Endothelial cell of umbilical vein (primary cell): ENCODE data around the gene TTLL5. TPM values are rescaled to one million over a fixed set of nuclear protein-coding genes. Genes with fewer than 3 reads are reported as not detected.
A peak's percentile ranks its signal among the peaks of the same experiment; 100 is the strongest.

Experiments used
- BruUV-seq: library from RNA; stranded (reverse); fragments of 400-500 nt; replicated peaks from 2 replicates; lab custom pipeline; 2021; lab: Mats Ljungman, UMichigan
- CTCF ChIA-PET: fragments of 300-600, 350-600 bp; sonication (Branson Sonifier 250); formaldehyde crosslinking; loops from one replicate; lab custom pipeline; 2021; ENCODE audit warnings: antibody characterized with exemption, inconsistent platforms; lab: Charles Lee
- POLR2A ChIA-PET: fragments of 300-600, 350-600 bp; sonication (Branson Sonifier 250); formaldehyde crosslinking; loops from one replicate; lab custom pipeline; 2021; ENCODE audit warnings: antibody characterized with exemption, inconsistent platforms; lab: Charles Lee
- DNase-seq: peaks from one replicate; pipeline ENCODE4 v3.0.0-alpha.2; 2011; ENCODE audit warnings: low read depth, low spot score
- FAIRE-seq: peaks from 2 replicates; lab custom pipeline; 2011; peaks lifted over from hg19 to GRCh38; lab: Jason Lieb, UNC
- H2AFZ ChIP-seq: 2 replicates; pipeline ENCODE4 v1.6.0; 2012; ENCODE audit warnings: low read depth, low read length, control low read depth, inconsistent platforms
- H3K27ac ChIP-seq: 2 replicates; pipeline ENCODE4 v1.5.1; 2011; ENCODE audit warnings: low read depth, mild to moderate bottlenecking, control low read depth, low read length, moderate library complexity; ENCODE audit not compliant: insufficient read depth
- H3K27me3 ChIP-seq, 2 experiments: 2 replicates each; pipeline versions ENCODE4 v1.6.0 to v1.6.1; 2011; ENCODE audit warnings: low read length in 2 of 2, mixed read lengths in 1 of 2; ENCODE audit not compliant: control insufficient read depth in 2 of 2, insufficient read depth in 2 of 2
- H3K36me3 ChIP-seq, 2 experiments: 2 replicates in 1 of 2; 3 replicates in 1 of 2; pipeline ENCODE4 v1.5.1; 2011; ENCODE audit warnings: low read length in 2 of 2, mild to moderate bottlenecking in 1 of 2, moderate library complexity in 1 of 2; ENCODE audit not compliant: control insufficient read depth in 2 of 2, insufficient read depth in 2 of 2; ENCODE audit errors: extremely low read depth in 1 of 2
- H3K4me1 ChIP-seq: 3 replicates; pipeline ENCODE4 v1.5.1; 2011; ENCODE audit warnings: mild to moderate bottlenecking, low read length; ENCODE audit not compliant: control insufficient read depth, insufficient read depth; ENCODE audit errors: extremely low read depth
- H3K4me2 ChIP-seq: 2 replicates; pipeline ENCODE4 v1.6.1; 2011; ENCODE audit warnings: low read length, control low read depth, mixed read lengths; ENCODE audit not compliant: insufficient read depth
- H3K4me3 ChIP-seq, 3 experiments: fragments of 200-600 bp in 1 of 3; sonication (generic), shearing (Covaris generic) in 1 of 3; replicated peaks in 1 of 3; 2 replicates each; pipeline ENCODE4 v1.5.1; 2011 to 2016; ENCODE audit warnings: control low read depth in 3 of 3, low read length in 3 of 3, mild to moderate bottlenecking in 2 of 3, inconsistent platforms in 1 of 3, low read depth in 1 of 3, moderate library complexity in 1 of 3; ENCODE audit not compliant: insufficient read depth in 1 of 3
- H3K79me2 ChIP-seq: 2 replicates; pipeline ENCODE4 v1.6.0; 2012; ENCODE audit warnings: low read length, inconsistent platforms; ENCODE audit not compliant: control insufficient read depth, insufficient read depth
- H3K9ac ChIP-seq: replicated peaks from 2 replicates; pipeline ENCODE3; 2011; ENCODE audit warnings: low read length, control low read depth; ENCODE audit not compliant: insufficient read depth; ENCODE audit errors: extremely low read depth
- H3K9me1 ChIP-seq: replicated peaks from 3 replicates; pipeline ENCODE4 v1.6.0; 2011; ENCODE audit warnings: mild to moderate bottlenecking, low read length; ENCODE audit not compliant: control insufficient read depth, insufficient read depth; ENCODE audit errors: extremely low read depth
- H3K9me3 ChIP-seq: replicated peaks from 2 replicates; pipeline ENCODE4 v1.5.1; 2012; ENCODE audit warnings: low read length, inconsistent platforms; ENCODE audit not compliant: control insufficient read depth, insufficient read depth
- H4K20me1 ChIP-seq: replicated peaks from 2 replicates; pipeline ENCODE3; 2011; ENCODE audit warnings: mild to moderate bottlenecking, low read length; ENCODE audit not compliant: control insufficient read depth, insufficient read depth; ENCODE audit errors: extremely low read depth
- EZH2 ChIP-seq: IDR thresholded peaks from 2 replicates; pipeline ENCODE4 v1.6.1; 2012; ENCODE audit warnings: borderline replicate concordance, low read depth, mild to moderate bottlenecking, moderate library complexity, low read length, inconsistent platforms; ENCODE audit not compliant: severe bottlenecking
- FOS ChIP-seq: IDR thresholded peaks from 2 replicates; pipeline ENCODE4 v1.6.1; 2011; ENCODE audit warnings: mild to moderate bottlenecking, low read length, moderate library complexity, borderline replicate concordance; ENCODE audit not compliant: insufficient read depth
- GATA2 ChIP-seq: IDR thresholded peaks from 2 replicates; pipeline ENCODE4 v1.7.0; 2011; ENCODE audit warnings: low read depth, mild to moderate bottlenecking, moderate library complexity, mixed read lengths, low read length; ENCODE audit not compliant: insufficient read length, insufficient read depth
- JUN ChIP-seq: IDR thresholded peaks from 2 replicates; pipeline ENCODE4 v1.6.1; 2011; ENCODE audit warnings: borderline replicate concordance, low read depth; ENCODE audit not compliant: insufficient read length, insufficient read depth
- MYC ChIP-seq: IDR thresholded peaks from one replicate; pipeline ENCODE4 v1.6.1; 2011; ENCODE audit warnings: mild to moderate bottlenecking, low read depth, low read length
- POLR2A ChIP-seq: IDR thresholded peaks from 2 replicates; pipeline ENCODE4 v1.6.1; 2012; ENCODE audit warnings: low read depth, mild to moderate bottlenecking, control low read depth, low read length
- POLR2AphosphoS5 ChIP-seq: IDR thresholded peaks from 2 replicates; pipeline ENCODE4 v1.6.1; 2012; ENCODE audit warnings: low read depth, mild to moderate bottlenecking, control low read depth, low read length, moderate library complexity; ENCODE audit not compliant: insufficient read depth
- dilution Hi-C: fragments of 300-500 bp; cut with MboI; formaldehyde crosslinking; loops from one replicate; pipeline ENCODE4 v1.15.0; 2019; ENCODE audit warnings: low sequenced_read_pairs; ENCODE audit not compliant: extremely low pct_ligation_motif_present
- intact Hi-C: fragments of 100-400 bp; cut with micrococcal nuclease; formaldehyde crosslinking; loops from one replicate; pipeline ENCODE4 v1.10.0; 2022
- polyA plus RNA-seq, 4 experiments: library from polyadenylated mRNA; depleted of rRNA in 3 of 4; stranded (reverse) in 3 of 4; unstranded in 1 of 4; fragments of >200 nt; gene quantifications; 2 replicates each; pipeline versions ENCODE4 v1.2.1 to v1.2.3, GENCODE V29; 2011 to 2012; ENCODE audit warnings: missing spikeins in 1 of 4
- total RNA-seq: library from RNA; stranded (reverse); gene quantifications from 2 replicates; pipeline ENCODE4 v1.2.3, GENCODE V29; 2021
- TF ChIP-seq, protein P1 (sequence below): IDR thresholded peaks from 2 replicates; pipeline ENCODE4 v1.6.1; 2011; ENCODE audit not compliant: insufficient read depth, insufficient read length
- TF ChIP-seq, protein P2 (sequence below), 2 donors: IDR thresholded peaks; 1 replicate in 1 of 2; 2 replicates in 1 of 2; pipeline ENCODE4 v1.5.1; 2011; ENCODE audit warnings: low read length in 2 of 2, mild to moderate bottlenecking in 2 of 2, moderate library complexity in 2 of 2, control low read depth in 1 of 2, inconsistent platforms in 1 of 2, low read depth in 1 of 2; ENCODE audit not compliant: insufficient read depth in 1 of 2; ENCODE audit errors: extremely low read depth in 1 of 2

Gene TTLL5
- total and polyA plus RNA-seq, 2 donors (not counting 3 experiments of a cell fraction or from before 2014, with no cell fraction given) = 33.2 to 93.6 TPM

DNA sequence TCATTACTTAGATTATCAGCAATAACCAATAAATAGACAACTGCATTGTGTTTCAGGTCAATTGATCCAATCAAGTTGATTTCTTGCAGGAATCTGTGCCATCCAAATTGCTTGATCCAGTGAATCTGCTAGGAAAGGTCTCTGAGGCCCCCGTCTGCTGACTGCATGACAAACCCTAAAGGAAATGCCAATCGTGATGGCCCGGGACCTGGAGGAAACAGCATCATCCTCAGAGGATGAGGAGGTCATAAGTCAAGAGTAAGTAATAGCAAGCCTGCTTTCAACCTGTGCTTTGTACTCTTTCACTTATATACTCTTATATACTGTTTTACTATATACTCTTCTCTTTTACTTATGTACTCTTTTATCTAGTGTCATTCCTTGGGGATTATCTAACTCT is 1.9 kb downstream of the TTLL5 start:
- FAIRE-seq = peak; percentile 52
- Histone ChIP-seq H3K4me3 (peak overlapping the region in 1 of 3 experiments; percentile 46), H3K27ac (peak overlapping the region; percentile 71), H3K9ac (peak overlapping the region; percentile 66), H2AFZ (no peak overlapping the region), H3K9me1 (no peaks in the 10 kb centered on the region), H3K36me3 (peaks cover 0 to 5% of the 10 kb centered on the region in 2 experiments), H3K79me2 (peaks cover 67% of the 10 kb centered on the region), H3K27me3 (no peaks in the 10 kb centered on the region), H3K9me3 (no peaks in the 10 kb centered on the region), H4K20me1 (no peaks in the 10 kb centered on the region), H3K4me1 (peaks cover 33% of the 10 kb centered on the region), H3K4me2 (peak overlapping the region; percentile 88)
- ChIA-PET CTCF (interaction anchor here (1.2 to 1.9 kb wide), 3 partner anchors 47 to 319 kb away, joined by 3 to 9 read pairs (median 6); partner anchors contain the start of gene FLVCR2), POLR2A (no interaction called here)
- intact Hi-C loops = loop anchor here (5.0 kb wide), 1 partner anchor 489 kb away; the partner anchor contains the start of gene GPATCH2L
- dilution Hi-C loops = no loop called here
- DNase-seq = peak; percentile 66
- TF ChIP-seq POLR2AphosphoS5 (peak; percentile 65), GATA2 (peak; percentile 58), MYC (no peak), JUN (peak; percentile 22), FOS (peak; percentile 71), POLR2A (peak; percentile 34), EZH2 (no peak)
- TF ChIP-seq, protein P1, sequence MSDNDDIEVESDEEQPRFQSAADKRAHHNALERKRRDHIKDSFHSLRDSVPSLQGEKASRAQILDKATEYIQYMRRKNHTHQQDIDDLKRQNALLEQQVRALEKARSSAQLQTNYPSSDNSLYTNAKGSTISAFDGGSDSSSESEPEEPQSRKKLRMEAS = no peak
- TF ChIP-seq, protein P2, sequence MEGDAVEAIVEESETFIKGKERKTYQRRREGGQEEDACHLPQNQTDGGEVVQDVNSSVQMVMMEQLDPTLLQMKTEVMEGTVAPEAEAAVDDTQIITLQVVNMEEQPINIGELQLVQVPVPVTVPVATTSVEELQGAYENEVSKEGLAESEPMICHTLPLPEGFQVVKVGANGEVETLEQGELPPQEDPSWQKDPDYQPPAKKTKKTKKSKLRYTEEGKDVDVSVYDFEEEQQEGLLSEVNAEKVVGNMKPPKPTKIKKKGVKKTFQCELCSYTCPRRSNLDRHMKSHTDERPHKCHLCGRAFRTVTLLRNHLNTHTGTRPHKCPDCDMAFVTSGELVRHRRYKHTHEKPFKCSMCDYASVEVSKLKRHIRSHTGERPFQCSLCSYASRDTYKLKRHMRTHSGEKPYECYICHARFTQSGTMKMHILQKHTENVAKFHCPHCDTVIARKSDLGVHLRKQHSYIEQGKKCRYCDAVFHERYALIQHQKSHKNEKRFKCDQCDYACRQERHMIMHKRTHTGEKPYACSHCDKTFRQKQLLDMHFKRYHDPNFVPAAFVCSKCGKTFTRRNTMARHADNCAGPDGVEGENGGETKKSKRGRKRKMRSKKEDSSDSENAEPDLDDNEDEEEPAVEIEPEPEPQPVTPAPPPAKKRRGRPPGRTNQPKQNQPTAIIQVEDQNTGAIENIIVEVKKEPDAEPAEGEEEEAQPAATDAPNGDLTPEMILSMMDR (IDR thresholded peaks at IDR 0.05; ENCODE audit: extremely low read depth in 1 of 2, insufficient read depth in 1 of 2, low read depth in 1 of 2, low read length in 2 of 2) = no peak
- no TSS peak for BruUV-seq
